Stimulated activated CD8-positive, alpha-beta memory T cell treated with anti-CD3 and anti-CD28 coated beads, Interleukin-12 subunit alpha, Interleukin-12 subunit beta, amount 100 ng/mL, for 24 hours (primary cell): Measurements from ENCODE around the gene APEH.
A peak's percentile ranks its signal among the peaks of the same experiment; 100 is the strongest.

Experiments
- DNase-seq: peaks from one replicate; pipeline ENCODE4 v3.0.0-alpha.2; 2020; ENCODE audit errors: extremely low read depth

Gene APEH

DNA sequence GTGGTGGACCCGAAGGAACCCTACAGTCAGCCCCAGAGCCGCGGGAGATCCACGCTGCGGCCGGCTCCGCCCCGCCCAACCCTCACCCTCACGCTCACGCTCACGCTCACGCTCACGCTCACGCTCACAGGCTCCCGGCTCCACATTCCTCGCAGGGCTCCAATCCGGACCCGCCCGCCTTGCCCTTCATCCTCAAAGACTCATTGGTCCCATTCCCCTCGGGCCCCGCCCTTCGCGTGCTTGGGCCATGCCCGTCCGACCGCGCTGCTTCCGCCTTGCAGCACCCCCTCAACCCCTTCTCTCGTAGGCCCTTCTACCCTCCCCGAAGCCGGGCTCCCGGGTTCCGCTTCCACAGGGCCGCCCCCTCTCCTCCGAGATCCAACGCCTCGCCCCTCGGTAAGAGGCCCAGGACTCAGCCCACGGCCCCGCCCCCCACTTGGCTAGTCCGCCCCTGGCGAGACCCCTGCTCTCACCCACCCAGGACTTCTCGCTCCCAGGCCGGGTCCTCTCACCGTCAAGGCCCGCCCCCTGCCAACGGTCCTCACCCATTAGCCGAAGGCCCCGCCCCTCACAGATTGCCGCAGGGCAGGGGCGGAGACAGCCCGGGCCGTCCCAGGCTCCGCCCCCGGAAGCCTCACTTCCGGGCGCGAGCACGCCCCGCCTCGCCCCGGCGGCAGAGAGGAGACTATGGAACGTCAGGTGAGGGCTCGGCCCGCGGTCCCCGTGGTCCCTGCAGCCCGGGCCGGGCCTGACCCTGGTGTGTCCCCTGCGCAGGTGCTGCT, at the start of gene APEH:
Gene APEH, plus strand, starts transcription at position 637 of the 782 bp plus-strand sequence. Its CDS starts 51 bp downstream, at position 688.
- DNase-seq, result peak; percentile 96

DNA sequence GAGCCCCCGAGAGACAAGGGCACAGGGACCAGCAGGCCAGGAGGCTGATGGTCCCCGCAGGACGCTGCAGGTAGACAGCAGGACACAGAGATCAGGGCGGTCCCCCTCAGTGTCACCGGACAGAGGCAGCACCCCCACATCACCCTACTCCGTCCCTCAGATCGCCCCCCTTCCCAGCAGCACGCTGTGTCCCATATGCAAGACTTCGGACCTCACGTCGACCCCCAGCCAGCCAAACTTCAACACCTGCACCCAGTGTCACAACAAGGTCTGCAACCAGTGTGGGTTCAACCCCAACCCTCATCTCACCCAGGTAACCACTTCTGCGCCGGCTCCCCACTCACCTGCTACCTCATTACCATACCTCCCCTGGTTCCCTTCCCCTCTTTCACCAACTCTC, 49.1 kb upstream of the APEH start:
- no peak for DNase-seq

DNA sequence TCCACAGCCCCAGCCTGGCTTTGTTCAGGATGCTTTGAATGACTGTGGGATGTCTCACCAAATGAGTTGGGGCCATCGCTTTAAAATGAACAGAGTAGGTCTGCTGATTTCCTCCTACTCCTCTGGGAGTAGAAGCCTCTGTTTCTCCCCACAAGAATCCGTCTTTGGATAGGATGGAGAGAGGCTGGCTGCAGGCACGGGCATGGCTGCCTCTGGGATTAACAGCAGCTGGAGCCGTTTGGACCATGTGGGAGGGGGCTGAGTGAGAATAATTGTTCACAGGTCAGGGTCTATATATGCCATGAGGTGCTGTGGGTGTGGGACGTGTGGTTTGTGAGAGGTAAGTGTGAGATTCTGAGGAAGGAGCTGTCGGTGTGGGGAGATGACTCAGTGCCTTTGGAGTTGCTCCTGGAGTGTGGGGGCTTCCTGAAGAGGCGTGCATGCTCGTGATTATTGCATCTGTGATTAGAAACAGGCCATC, 48.0 kb upstream of the APEH start:
- DNase-seq, result no peak

DNA sequence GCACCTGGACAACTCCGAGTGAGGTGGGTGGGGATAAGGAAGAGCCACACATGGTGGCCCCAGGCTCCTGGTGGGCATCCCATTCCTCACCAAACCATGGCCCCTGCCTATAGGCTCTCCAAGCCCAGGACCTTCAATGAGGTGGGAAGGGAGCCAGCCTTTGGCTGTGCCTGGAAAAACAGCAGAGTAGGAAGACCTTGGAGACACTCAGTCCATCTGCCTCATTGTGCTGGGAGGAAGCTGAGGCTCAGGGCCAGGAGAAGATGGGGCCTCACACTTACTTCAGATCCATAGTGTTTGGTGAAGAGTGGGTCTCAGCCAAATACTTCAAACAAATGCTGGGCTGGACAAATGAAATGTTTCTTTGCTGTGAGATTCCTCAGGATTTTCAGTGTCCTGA, 47.4 kb upstream of the APEH start:
- no peak for DNase-seq

DNA sequence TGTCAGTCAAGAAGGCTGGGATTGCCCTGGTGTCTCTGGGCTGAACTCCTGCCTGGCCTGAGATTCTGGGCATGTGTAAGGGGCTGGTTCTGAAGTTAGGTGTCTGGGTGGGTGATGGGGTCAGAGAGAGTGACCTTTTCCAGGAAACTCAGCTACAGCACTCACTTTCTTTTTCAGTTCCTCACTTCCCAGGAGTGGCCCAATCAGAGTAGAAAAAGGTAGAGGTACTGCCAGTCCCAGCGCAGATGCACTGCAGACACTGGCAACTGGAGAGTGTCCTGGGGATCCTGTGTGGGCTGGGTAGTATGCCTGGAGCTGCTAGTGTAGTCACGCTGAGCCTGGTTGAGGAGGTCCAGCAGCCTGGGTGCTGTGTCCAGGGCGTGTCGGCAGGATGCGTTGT, 46.5 kb upstream of the APEH start:
- no peak for DNase-seq

DNA sequence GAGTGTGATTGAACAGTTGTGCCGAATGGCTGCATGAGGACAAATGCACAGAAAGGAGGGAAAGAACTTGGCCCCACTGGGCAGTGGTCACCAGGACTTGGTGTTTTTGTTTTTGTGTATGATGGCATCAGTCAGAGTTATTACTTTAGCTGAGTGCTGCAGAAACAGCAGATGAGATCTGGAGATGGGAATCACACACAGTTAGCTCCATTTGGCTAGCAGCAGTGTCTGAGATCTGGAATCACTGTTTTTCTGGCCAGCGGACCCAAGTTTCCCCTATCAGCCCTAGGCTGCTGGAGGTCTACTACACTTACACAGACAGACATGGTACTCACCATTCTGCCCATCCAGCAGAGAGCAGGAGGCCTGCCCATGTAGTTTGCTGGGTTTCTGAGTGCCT, 45.9 kb upstream of the APEH start:
- DNase-seq, result no peak

DNA sequence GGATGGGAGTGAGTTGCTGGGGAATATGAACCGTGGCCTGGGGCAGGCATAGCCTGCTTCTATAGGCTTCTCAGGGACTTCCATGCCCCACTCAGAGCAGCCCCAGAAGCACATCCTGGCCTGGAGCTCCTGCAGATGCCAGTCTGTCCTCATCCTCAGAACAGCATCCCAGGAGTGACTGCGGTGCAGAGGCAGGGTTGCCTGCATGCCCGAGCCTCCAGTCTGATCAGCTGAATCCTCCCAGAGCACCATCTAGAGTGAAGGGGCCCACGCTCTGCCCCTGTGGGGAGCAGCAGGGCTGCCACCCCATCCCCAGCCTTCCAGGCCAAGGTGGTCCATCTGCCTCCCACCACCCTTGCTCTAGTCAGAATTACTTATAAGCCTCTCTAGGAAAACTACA, 44.7 kb upstream of the APEH start:
- no peak for DNase-seq

DNA sequence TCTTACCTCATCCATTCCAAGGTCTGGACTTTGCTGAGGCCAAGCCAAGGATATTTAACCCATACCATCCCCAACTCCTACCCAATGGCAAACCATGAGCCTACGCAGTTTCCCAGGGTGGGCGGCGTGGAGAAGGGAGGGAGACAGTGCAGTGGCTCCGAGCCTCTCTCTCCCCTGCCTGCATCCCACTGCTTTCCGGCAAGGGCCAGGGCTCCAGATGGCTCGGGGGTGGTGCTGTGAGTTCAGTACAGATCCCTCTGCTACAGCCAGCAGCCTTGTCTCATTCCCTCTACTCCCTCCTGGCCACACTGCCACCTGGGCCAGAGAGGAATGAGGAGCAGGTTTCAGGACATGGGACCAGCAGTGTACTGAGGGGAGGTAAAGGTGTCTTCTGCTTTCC, 44.3 kb upstream of the APEH start:
- DNase-seq, result no peak

DNA sequence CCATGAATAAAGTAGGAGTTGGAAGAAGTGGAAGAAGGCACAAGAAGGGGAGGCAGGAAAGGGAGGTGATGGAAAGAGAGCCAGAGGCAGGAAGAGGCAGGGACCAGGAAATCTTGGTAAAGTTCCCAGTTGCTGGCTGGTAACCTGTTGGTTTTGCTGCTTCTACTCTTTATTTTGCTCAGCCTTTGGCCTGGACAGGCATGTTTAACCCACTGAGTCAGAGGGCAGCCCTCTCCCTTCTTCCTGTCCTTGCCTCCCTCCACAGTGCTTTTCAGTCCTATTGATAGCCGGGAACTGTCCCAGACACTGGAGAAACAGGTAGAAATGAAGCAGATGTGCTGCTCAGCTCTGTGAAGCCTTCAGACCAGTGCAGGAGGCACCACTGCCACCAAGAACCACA, 43.4 kb upstream of the APEH start:
- DNase-seq, result no peak

DNA sequence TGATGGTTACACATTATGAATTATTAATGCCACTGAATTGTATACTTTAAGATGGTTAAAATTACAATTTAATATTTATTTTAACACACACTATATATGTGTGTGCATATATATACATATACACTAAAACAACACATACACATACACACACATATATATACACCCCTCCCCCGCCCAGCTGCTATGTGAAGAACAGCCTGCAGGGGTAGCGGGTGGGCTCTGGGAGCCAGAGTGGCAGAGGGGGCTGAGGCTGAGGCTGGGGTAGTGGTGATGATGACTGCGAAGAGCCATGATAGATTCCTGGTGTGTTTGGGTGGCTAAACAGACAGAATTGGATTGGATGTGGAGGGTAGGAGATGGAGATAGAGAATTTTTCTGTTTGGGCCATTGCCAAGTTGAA, 39.4 kb upstream of the APEH start:
- DNase-seq, result no peak

DNA sequence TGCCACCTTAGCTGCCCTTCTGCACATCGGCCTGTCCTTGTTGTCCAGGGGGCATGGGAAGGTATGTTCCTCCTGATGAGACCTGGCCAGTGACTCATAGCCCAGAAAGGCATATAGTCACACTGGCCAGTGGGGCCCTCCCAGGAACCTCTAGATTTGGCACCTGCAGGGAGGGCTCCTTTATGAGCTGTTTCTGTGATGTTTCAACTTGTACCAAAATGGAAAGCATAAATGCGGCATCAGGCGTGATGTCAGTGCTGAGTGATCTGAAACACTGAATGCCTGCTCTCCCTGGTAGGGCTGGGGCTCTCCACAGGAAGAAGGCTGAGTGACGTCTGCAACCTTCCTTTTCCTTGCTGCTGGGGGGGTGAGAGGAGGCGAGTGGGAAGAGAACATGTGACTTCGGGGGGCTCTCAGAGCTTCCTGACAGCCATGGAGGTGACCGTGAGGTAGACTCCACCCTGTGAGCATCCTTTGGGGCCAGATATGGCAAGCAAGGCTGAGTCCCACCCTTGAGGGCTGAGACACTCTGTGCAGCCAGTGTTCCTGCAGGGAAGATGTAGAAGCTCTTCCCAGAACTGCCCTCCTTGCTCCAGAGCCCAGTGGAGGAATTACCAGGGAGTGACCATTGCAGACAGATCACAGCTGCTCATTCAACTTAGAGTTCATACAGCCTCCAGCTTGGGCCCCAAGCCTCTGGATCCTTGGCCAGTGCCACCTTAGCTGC, 37.1 kb upstream of the APEH start:
- no peak for DNase-seq

DNA sequence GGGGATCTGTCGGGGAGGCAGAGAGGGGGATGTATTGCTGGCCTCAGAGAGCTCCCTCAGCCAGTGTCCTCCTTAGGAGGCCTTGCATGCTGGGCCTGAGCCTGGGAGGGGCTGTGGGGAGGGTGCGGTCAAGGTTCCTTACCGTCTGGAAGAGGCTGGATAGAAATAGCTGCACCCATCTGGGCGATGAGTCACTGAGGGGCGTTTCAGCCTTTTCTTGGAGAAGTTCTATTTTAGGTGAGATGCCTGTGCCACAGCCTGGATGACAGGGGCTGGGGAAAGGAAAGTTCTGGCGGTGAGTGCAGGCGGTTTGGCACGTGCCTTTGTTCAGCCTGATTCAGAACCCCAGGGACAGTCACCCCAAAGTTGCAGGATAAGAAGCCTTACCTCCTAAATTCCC, 35.7 kb upstream of the APEH start:
- no peak for DNase-seq

DNA sequence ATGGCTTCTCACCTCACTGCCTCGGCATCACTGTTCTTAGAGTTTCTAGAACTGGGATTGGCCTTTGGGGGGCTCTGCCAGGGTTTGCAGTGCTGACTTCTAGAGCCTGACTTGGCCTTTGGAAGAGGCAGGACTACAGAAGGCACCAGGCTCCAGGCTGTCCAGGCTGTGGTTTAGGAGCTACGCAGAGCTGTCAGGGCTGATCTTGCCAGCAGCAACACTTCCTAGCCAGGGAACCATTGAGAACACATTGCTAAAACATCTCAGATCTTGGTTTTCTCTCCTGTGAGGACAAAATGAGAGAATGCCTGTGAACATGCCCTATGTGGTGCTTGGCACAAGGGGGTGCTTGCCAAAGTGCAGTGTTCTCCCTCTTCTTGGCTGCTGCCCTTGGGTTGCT, 34.6 kb upstream of the APEH start:
- DNase-seq, result no peak

DNA sequence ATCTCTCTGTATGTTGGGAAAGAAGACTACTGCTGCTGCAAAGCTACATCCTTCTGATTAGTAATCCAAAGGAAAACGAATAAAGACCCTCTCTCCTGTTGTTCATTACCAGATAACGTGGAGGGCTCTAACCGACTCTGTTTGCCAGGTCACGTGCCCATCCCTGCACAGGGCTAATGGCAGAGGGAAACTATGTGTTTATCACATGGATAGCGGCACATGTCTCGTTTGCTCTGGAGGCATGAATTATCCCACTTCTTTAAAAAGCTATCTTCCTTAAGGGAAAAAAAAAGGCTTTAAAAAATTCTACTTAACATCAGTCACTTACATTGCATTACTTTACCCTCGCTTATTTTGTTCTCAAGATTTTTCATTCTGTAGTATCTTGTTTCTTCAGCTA, 32.9 kb upstream of the APEH start:
- DNase-seq, result no peak

DNA sequence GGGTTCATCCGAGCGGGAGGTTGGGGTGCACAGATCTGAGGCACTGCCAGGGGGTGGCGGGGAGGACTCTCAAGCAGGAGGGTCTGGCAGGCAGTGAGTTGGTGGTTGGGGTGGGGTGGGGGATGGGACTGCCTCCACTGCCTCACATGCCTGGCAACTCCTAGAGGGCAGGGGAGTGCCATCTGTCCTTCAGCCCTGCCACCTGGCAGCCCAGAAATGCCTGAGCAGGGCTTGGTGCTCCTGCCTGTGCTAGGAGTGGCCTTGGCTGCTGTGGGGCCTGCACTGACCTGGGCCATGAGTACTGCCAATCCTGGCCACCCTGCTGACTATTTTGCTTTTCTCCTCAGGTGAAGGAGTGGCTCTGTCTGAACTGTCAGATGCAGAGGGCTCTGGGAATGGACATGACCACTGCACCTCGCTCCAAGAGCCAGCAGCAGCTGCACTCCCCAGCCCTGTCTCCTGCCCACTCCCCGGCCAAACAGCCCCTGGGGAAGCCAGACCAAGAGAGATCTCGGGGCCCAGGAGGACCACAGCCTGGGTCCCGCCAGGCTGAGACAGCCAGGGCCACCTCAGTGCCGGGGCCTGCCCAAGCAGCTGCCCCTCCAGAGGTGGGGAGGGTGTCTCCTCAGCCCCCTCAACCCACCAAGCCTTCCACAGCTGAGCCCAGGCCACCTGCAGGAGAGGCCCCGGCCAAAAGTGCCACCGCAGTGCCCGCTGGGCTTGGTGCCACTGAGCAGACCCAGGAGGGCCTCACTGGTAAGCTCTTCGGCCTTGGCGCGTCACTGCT, 32.0 kb upstream of the APEH start:
- no peak for DNase-seq

DNA sequence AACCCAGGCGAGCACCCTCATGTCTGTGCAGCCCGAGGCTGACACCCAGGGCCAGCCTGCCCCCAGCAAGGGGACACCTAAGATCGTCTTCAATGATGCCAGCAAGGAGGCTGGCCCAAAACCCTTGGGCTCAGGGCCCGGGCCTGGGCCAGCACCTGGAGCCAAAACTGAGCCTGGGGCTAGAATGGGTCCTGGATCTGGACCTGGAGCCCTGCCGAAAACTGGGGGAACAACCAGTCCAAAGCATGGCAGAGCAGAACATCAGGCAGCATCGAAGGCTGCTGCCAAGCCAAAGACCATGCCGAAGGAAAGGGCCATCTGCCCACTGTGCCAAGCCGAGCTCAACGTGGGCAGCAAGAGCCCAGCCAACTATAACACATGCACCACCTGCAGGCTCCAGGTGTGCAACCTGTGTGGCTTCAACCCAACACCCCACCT, 31.4 kb upstream of the APEH start:
- no peak for DNase-seq

DNA sequence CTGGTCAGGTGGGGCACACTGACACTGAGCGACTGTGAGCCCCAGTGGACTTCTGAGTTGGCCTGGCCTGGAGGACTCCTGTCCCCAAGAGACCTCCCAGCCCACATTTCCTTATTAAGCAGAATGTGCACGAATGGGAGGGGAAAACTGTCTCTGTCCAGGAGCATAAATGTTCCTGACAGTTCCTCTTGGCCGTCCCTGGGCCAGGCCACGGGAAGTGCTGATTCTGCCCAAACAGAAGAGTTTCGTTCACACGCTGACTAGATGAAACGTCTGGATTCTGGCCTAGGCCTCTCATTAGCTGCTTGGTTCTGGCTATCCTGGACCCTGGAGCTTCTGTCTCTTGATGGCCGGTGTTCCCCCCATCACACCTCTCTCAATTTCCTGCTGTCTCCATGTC, 29.5 kb upstream of the APEH start:
- no peak for DNase-seq

DNA sequence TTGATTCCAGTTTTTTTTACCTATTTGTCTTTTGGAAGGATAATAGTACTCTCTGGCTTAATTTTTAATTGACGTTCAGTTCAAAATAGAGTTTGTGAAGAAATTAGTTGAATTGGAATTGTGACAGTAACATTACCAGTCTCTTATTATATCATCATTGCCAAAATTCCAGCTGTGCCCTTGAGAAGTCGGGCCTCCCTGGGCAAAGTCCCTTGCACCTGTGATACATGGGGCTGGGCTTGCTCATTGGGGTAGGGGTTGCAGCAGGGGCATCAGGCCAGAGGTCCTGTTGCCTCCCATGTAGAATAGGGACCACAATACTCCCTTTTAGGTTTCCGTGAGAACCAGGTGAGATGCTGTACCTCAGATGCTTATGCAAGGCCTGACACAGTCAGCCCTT, 27.9 kb upstream of the APEH start:
- DNase-seq, result no peak

DNA sequence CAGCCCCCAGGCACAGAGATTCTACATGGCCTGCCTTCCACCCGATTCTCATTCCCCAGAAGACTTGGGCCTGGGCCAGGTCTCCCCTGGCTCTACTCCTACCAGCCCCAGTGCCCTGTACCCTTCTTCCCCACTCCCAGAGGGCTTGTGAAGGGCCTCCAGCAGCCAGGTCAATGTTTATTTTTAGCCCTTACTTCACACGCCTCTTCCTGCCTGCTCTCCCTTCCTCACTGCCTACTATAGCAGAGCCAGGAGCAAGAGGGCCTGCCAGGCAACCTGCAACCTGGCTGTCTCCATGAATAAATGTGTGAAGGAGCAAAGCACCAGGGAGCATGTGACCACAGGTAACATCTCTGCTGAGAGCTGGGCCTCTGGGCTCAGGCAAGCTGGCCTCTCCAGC, 26.4 kb upstream of the APEH start:
- no peak for DNase-seq

DNA sequence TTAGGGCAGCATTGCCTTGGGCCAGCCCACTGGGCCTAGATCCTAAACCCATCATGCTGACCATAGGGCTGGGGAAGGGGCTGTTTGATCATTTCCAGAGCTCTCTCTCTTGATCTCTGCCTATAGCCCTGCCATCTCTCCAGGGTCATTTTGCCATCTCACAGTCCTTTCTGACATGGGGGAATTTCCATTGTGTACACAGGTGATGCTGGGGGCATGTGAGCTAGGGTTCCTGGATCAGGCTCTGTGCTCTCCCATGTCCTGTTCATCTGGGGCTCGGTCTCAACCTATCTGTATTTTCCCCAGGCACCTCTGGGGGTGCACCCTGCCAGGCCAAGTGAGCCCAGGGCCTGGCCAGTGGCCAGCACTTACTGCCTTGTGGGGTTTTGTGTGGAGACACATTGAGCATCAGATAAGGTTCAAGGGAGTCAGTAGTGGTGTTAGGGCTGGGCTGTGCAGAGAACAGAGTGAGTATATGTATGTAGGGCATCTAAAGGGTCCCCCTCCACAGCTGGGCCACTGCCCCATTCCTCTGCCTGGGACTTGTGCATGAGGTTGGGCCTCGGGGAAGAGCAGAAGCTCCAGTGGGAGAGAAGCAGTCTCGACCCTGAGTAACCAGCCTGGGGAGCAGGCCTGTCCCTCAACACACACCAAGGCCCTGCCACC, 25.7 kb upstream of the APEH start:
- DNase-seq, result no peak

DNA sequence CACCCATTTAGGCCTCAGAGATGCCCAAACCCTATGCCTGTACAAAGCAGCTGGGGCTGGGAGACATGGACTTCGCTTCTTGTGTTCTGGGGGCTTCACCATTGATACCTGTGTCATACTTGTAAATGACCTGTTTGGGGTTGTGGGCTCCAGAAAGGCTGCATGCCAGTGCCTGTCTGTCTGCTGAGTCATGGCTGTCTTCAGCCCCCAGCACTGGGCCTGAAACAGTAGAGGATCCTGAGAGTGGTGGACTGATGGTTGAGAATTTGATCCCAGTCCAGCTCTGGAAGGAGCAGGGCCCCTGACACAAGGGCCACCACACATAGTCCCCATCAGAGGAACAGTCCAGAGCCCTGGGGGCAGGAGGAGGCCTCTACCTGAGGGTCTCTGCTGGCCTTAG, 24.6 kb upstream of the APEH start:
- no peak for DNase-seq

DNA sequence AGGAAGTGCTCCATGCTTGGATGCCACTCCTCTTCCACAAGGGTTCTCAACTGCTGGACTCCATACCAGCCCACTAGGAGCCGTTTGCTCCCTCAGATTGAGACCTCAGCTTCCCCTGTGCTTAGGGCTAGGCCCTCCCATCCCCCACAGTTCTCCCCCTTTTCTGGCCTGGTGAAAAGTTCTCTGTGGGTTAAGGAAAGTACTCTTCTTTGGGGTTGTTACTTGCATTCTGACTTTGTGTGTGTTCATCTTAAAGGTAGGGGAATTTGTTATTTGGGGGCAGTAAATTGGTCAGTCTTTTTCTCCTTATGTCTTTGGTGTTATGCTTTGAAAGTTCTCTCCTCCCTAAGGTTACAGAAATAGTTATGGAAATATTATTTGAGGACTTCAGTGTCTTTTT, 24.0 kb upstream of the APEH start:
- no peak for DNase-seq
